Activated naive CD4-positive, alpha-beta T cell treated with anti-CD3 and anti-CD28 coated beads, Interleukin-2, amount 50 U/mL, for 24 hours (primary cell): Measurements from ENCODE around the gene COPG2.
"Not testable (repeated sequence)": the region's sequence is repeated elsewhere in the genome, so short reads cannot be mapped to it uniquely, and the experiment has no call there.

Experiments used
- H3K27ac Mint-ChIP-seq: one replicate; pipeline ENCODE4 v1.8.0; 2021; ENCODE audit warnings: mild to moderate bottlenecking, mixed read lengths
- H3K27me3 Mint-ChIP-seq: one replicate; pipeline ENCODE4 v1.8.0; 2021; ENCODE audit warnings: mixed read lengths
- H3K36me3 Mint-ChIP-seq: one replicate; pipeline ENCODE4 v1.8.0; 2021; ENCODE audit warnings: mixed read lengths
- H3K4me1 Mint-ChIP-seq: one replicate; pipeline ENCODE4 v1.8.0; 2021; ENCODE audit warnings: mixed read lengths
- H3K4me3 Mint-ChIP-seq: one replicate; pipeline ENCODE4 v1.8.0; 2021; ENCODE audit warnings: mild to moderate bottlenecking, mixed read lengths
- H3K9me3 Mint-ChIP-seq: one replicate; pipeline ENCODE4 v1.8.0; 2021; ENCODE audit warnings: mixed read lengths

COPG2 gene

DNA sequence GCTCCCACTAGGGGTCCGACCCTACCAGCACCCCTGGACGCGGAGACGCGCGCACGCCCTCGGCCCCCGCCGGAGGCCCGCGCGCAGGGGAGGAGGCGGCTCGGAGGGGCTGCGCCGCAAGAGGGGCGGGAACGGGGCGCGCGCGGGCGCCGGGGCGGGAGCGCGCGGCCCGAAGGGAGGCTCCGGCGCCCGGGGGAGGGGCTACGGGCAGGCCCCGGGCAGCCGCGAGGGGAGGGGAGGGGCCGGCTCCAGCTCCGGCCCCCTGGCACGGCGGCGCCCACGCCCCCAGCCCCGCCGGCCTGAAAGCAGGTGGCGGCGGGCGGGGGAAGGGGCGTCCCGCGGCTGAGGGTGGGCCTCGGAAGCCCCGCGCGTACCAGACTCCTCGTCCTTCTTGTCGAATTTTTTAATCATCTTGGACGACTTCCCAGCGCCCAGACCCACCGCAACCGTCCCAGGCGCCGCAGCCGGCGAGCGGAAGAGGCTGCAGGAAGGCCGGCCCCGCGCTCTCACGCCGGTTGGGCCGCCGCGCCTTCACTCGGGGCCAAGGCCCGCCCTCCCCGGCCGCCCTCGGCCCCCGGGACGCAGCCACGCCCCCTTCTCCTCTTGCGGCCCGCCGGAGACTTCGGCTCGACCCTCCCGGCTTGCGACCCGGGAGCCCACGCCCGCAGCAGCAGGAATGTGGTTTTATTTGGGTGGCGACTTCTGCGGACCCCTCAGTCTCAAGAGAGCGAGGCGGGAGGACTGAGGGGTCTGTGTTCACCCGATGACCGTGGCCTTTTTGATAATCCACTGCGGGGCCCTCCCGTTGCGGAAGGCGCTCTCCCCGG is at the start of gene COPG2:
Gene COPG2, minus strand, starts transcription at position 491 of the 827 bp plus-strand sequence. Its CDS starts 80 bp downstream, at position 411.
- Mint-ChIP-seq H3K4me3 (peak within 1 kb of the TSS; percentile 88), H3K27ac (peak within 1 kb of the TSS; percentile 46), H3K9me3 (no peaks in the 10 kb centered on the region), H3K36me3 (no peaks in the 10 kb centered on the region), H3K4me1 (peaks cover 18% of the 10 kb centered on the region), H3K27me3 (no peaks in the 10 kb centered on the region)

GRCh38 chr7:130712416-130712815 is 43.9 kb upstream of the COPG2 start:
- Mint-ChIP-seq H3K27ac (no peak overlapping the region), H3K4me1 (no peaks in the 10 kb centered on the region), H3K27me3 (peaks cover 11% of the 10 kb centered on the region), H3K4me3 (no peak overlapping the region), H3K36me3 (no peaks in the 10 kb centered on the region), H3K9me3 (no peaks in the 10 kb centered on the region)

DNA sequence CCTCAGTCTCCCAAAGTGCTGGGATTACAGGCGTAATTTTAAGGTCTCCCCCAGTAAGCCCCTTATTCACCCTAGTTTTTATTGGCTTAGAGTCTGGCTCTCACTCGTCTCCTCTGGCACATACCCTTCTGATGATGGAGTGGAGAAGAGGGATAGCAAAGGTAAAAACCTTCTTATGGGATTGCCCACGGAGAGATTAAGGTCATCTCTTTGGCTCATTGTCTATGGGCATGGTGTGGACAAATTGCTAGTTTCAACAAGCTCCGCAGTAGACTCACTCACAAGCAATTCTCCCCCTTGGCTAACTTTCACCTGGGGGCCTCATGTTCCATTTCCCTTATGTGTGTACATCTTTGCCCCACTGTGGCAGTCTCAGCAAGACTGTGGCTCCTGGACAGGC is 40.2 kb upstream of the COPG2 start:
- H3K4me1 Mint-ChIP-seq: no peaks in the 10 kb centered on the region
- H3K4me3 Mint-ChIP-seq: no peak overlapping the region
- H3K27ac Mint-ChIP-seq: no peak overlapping the region
- H3K36me3 Mint-ChIP-seq: no peaks in the 10 kb centered on the region
- no peaks in the 10 kb centered on the region for H3K9me3 Mint-ChIP-seq
- H3K27me3 Mint-ChIP-seq: peaks cover 20% of the 10 kb centered on the region

- peaks cover 21% of the 10 kb centered on the region for H3K27me3 Mint-ChIP-seq
- H3K9me3 Mint-ChIP-seq: no peaks in the 10 kb centered on the region
- no peak overlapping the region for H3K27ac Mint-ChIP-seq
- H3K4me1 Mint-ChIP-seq: no peaks in the 10 kb centered on the region
- H3K36me3 Mint-ChIP-seq: no peaks in the 10 kb centered on the region
- H3K4me3 Mint-ChIP-seq: no peak overlapping the region
These were observed 39.5 kb upstream of the COPG2 start for GRCh38 chr7:130708001-130708400.

DNA sequence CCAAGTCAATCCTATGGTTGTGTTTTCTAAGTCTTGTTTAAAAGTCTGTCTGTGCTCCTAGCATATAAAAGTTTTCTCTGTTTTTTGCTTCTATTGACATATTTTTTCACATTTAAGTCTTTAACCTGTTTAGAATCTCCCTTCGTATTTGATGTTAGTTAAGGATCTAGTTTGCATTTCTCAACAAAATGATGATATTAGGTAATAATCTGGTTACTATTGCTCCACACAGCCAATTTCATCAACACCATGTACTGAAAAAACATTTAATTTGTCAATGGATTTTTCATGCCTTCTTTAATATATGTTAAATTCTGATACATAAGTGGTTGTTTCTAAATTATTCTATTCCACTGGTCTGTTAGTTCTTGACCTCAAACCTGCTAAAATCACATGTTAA is 35.3 kb upstream of the COPG2 start:
- H3K4me1 Mint-ChIP-seq: no peaks in the 10 kb centered on the region

DNA sequence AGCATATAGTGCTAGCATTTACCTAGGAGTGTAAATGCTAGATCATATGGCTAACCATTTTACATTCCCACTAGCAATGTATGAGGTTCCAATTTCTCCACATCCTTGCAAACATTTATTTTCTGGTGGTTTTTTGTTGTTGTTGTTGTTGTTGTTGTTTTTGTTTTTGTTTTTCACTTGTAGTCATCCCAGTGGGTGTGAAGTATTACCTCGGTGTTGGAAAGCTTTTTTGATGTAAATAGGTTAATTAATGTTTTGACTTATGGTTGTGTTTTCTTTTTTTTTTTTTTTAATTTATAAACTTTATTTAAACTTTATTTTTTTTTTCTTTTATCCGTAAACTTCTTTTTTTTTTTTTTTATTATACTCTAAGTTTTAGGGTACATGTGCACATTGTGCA is 33.1 kb upstream of the COPG2 start:
- H3K4me1 Mint-ChIP-seq: no peaks in the 10 kb centered on the region
- H3K36me3 Mint-ChIP-seq: no peaks in the 10 kb centered on the region
- H3K27ac Mint-ChIP-seq: no peak overlapping the region
- H3K9me3 Mint-ChIP-seq: no peaks in the 10 kb centered on the region
- H3K27me3 Mint-ChIP-seq: peaks cover 14% of the 10 kb centered on the region
- no peak overlapping the region for H3K4me3 Mint-ChIP-seq

More for the DNA sequence above, 35.3 kb upstream of the COPG2 start:
- no peaks in the 10 kb centered on the region for H3K36me3 Mint-ChIP-seq
- no peaks in the 10 kb centered on the region for H3K9me3 Mint-ChIP-seq
- no peak overlapping the region for H3K27ac Mint-ChIP-seq
- H3K4me3 Mint-ChIP-seq: no peak overlapping the region
- H3K27me3 Mint-ChIP-seq: peaks cover 20% of the 10 kb centered on the region

DNA sequence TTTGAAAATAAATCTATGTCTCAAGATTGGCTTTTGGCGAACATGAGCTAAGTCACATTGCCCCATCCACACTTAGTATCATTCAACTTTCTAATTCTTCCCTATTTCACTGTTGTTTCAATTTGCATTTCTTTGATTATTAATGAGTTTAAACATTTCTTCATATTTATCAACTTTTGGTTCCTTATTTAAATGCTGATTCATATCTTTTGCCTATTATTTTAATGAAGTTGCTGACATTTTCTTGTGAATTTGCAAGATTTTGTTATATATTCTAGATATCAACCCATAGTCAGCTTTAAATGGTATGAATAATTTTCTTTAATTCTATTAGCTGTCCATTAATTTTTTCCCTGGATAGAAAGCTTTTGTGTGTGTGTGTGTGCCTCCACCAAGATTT is 32.2 kb upstream of the COPG2 start:
- Mint-ChIP-seq H3K27ac (no peak overlapping the region), H3K36me3 (no peaks in the 10 kb centered on the region), H3K27me3 (peaks cover 9% of the 10 kb centered on the region), H3K4me1 (no peaks in the 10 kb centered on the region), H3K4me3 (no peak overlapping the region), H3K9me3 (no peaks in the 10 kb centered on the region)

GRCh38 chr7:130699686-130700085 is 31.1 kb upstream of the COPG2 start:
- Mint-ChIP-seq H3K9me3 (no peaks in the 10 kb centered on the region), H3K27me3 (peaks cover 10% of the 10 kb centered on the region), H3K4me3 (no peak overlapping the region), H3K27ac (no peak overlapping the region), H3K36me3 (no peaks in the 10 kb centered on the region), H3K4me1 (no peaks in the 10 kb centered on the region)

- Mint-ChIP-seq H3K27me3 (peaks cover 4% of the 10 kb centered on the region), H3K4me3 (no peak overlapping the region), H3K36me3 (no peaks in the 10 kb centered on the region), H3K27ac (no peak overlapping the region), H3K4me1 (no peaks in the 10 kb centered on the region), H3K9me3 (no peaks in the 10 kb centered on the region)
These were observed 29.3 kb upstream of the COPG2 start for GRCh38 chr7:130697820-130698219.

DNA sequence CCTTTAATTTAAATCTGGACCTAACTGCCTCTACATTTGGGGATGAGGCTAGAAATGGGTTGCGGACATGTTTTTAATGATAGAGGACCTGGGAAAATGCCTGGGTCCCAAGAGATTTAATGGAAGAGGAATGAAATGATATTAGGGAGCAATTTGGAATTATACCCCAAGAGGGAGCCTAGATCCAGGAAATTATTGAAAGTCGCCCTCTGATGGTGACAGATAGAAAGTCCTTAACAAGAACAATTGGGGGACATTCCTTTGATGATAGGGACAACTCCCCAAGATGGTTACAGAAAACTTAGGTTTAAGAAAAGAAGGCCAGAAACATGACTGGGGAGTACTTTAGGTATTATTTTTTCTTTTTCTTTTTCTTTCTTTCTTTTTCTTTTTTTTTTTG is 27.3 kb upstream of the COPG2 start:
- Mint-ChIP-seq H3K27ac (no peak overlapping the region), H3K4me1 (no peaks in the 10 kb centered on the region), H3K27me3 (peaks cover 4% of the 10 kb centered on the region), H3K9me3 (peaks cover 13% of the 10 kb centered on the region), H3K36me3 (no peaks in the 10 kb centered on the region), H3K4me3 (no peak overlapping the region)

DNA sequence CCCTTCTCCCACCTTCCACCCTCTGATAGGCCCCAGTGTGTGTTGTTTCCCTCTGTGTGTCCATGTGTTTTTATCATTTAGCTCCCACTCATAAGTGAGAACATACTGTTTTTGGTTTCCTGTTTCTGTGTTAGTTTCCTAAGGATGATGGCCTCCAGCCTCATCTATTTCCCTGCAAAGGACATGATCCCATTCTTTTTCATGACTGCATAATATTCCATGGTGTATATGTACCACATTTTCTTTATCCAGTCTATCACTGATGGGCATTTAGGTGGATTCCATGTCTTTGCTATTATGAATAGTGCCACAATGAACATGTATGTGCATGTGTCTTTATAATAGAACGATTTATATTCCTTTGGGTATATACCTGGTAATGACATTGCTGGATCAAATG is 23.8 kb upstream of the COPG2 start:
- not testable (repeated sequence) for H3K4me1 Mint-ChIP-seq, H3K4me3 Mint-ChIP-seq

GRCh38 chr7:130689683-130690082 is 21.1 kb upstream of the COPG2 start:
- peaks cover 2% of the 10 kb centered on the region for H3K36me3 Mint-ChIP-seq
- H3K9me3 Mint-ChIP-seq: peaks cover 13% of the 10 kb centered on the region
- H3K27ac Mint-ChIP-seq: no peak overlapping the region
- H3K4me3 Mint-ChIP-seq: no peak overlapping the region
- H3K4me1 Mint-ChIP-seq: no peaks in the 10 kb centered on the region
- H3K27me3 Mint-ChIP-seq: no peaks in the 10 kb centered on the region

More for the DNA sequence above, 23.8 kb upstream of the COPG2 start:
- H3K36me3 Mint-ChIP-seq, H3K27ac Mint-ChIP-seq, H3K27me3 Mint-ChIP-seq: not testable (repeated sequence)
- H3K9me3 Mint-ChIP-seq: peaks cover 13% of the 10 kb centered on the region

GRCh38 chr7:130683026-130683425 is 14.5 kb upstream of the COPG2 start:
- no peak overlapping the region for H3K27ac Mint-ChIP-seq
- no peak overlapping the region for H3K4me3 Mint-ChIP-seq
- peaks cover 5% of the 10 kb centered on the region for H3K27me3 Mint-ChIP-seq
- no peaks in the 10 kb centered on the region for H3K36me3 Mint-ChIP-seq
- H3K9me3 Mint-ChIP-seq: no peaks in the 10 kb centered on the region
- no peaks in the 10 kb centered on the region for H3K4me1 Mint-ChIP-seq

DNA sequence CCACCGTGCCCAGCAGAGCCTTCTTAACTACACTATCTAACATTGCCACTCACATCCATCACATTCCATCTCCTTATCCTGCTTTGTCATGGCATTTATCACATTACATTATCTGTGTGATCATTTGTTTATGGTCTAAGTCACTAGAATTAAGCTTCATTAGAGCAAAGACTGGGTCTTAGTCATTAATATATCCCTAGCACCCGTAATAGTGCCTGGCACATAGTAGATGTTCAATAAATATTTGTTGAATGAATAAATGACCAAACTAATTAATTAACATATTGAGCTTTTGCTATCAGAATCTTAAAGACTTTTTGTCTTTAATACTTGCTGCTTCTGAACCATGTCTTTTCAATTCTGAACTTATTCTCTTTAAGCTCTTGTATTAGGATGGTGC is 5.9 kb upstream of the COPG2 start:
- H3K4me3 Mint-ChIP-seq: no peak overlapping the region
- H3K9me3 Mint-ChIP-seq: no peaks in the 10 kb centered on the region
- peaks cover 3% of the 10 kb centered on the region for H3K27me3 Mint-ChIP-seq
- no peaks in the 10 kb centered on the region for H3K36me3 Mint-ChIP-seq
- peaks cover 4% of the 10 kb centered on the region for H3K4me1 Mint-ChIP-seq
- no peak overlapping the region for H3K27ac Mint-ChIP-seq

DNA sequence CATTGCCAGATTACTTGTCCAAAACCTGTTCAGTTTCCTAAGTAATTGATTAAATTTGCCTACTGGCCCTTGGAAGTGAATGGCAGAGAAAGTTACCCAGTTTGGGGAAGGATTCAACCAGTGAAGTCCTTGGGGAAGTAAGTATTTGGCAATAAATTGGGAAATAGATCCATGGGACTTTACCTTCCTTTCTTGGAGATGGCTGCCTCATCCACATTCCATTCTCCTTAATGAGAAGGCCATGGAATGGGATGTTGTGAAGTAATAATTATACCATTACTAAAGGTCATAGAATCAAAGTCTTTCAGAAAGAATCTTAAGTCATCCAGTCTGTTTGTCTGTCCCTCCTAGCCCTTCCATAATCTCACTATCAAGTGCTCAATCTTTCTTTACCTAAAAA is 4.5 kb upstream of the COPG2 start:
- no peak overlapping the region for H3K27ac Mint-ChIP-seq
- H3K4me3 Mint-ChIP-seq: no peak overlapping the region
- no peaks in the 10 kb centered on the region for H3K9me3 Mint-ChIP-seq
- H3K36me3 Mint-ChIP-seq: no peaks in the 10 kb centered on the region
- peaks cover 11% of the 10 kb centered on the region for H3K4me1 Mint-ChIP-seq
- H3K27me3 Mint-ChIP-seq: no peaks in the 10 kb centered on the region

DNA sequence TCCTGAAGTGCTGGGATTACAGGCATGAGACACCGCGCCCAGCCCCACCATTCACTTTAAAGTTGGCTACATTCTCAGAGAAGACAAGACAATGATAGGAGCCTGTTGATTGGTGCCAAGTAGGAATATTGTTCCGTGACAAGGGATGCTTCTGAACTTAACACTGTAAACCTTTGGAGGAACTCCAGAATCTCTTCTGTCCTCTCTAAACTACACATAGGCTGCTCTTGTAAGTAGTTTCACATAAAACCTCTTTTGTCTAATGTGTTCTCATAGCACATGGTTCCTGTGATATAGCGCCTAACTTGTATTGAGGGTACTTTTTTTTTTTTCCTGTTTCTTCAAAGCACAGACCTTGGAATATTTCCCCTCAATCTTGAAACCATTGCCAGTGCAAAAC is 3.6 kb upstream of the COPG2 start:
- no peak overlapping the region for H3K4me3 Mint-ChIP-seq
- H3K27ac Mint-ChIP-seq: no peak overlapping the region
- H3K27me3 Mint-ChIP-seq: no peaks in the 10 kb centered on the region
- H3K36me3 Mint-ChIP-seq: no peaks in the 10 kb centered on the region
- peaks cover 18% of the 10 kb centered on the region for H3K4me1 Mint-ChIP-seq
- no peaks in the 10 kb centered on the region for H3K9me3 Mint-ChIP-seq
